HepG2 (cell line): Measurements from ENCODE around the gene MKX. TPM values are rescaled to one million over a fixed set of nuclear protein-coding genes. Genes with fewer than 3 reads are reported as not detected.

Source experiments
- ATAC-seq: fragments of 200-7000 bp; cut with Tn5 transposase; 3 replicates; pipeline ENCODE4 v1.9.1; 2020; ENCODE audit warnings: mild to moderate bottlenecking, moderate library complexity
- BruUV-seq: library from RNA; stranded (reverse); fragments of 400-500 nt; replicated peaks from 2 replicates; lab custom pipeline; 2021; lab: Mats Ljungman, UMichigan
- CTCF ChIA-PET: fragments of 300-600 bp; formaldehyde crosslinking; extraction: SDS; loops from one replicate; lab custom pipeline; 2021; ENCODE audit warnings: low total read pairs, inconsistent platforms, low intra/inter-chr PET ratio; lab: Yijun Ruan, JAX
- POLR2A ChIA-PET: fragments of 350-600 bp; sonication (Branson Sonifier 250); formaldehyde crosslinking; loops from one replicate; lab custom pipeline; 2020; ENCODE audit warnings: antibody characterized with exemption, inconsistent platforms; lab: Yijun Ruan, JAX
- DNase-seq: peaks from one replicate; pipeline ENCODE4 v3.0.0-alpha.2; 2015; ENCODE audit warnings: low spot score
- FAIRE-seq: peaks from 3 replicates; lab custom pipeline; 2011; peaks lifted over from hg19 to GRCh38; lab: Jason Lieb, UNC
- H2AFZ ChIP-seq: one replicate; pipeline ENCODE4 v1.6.1; 2011; ENCODE audit warnings: low read length, inconsistent platforms
- H3K27ac ChIP-seq: fragments of 300-600 bp; 3 replicates; pipeline ENCODE4 v1.8.0; 2011; ENCODE audit warnings: mixed run types, mild to moderate bottlenecking, mixed read lengths, low read length, inconsistent platforms; ENCODE audit not compliant: insufficient read depth; ENCODE audit errors: extremely low read length
- H3K27me3 ChIP-seq, 2 experiments: fragments of 200-600 bp in 1 of 2; 2 replicates in 1 of 2; 3 replicates in 1 of 2; pipeline versions ENCODE4 v1.6.0 to v1.8.0; 2011; ENCODE audit warnings: low read length in 2 of 2, mild to moderate bottlenecking in 2 of 2, moderate library complexity in 2 of 2, inconsistent platforms in 1 of 2; ENCODE audit not compliant: insufficient read depth in 2 of 2, control insufficient read depth in 1 of 2
- H3K36me3 ChIP-seq, 2 experiments: fragments of 200-600 bp in 1 of 2; replicated peaks in 1 of 2; 2 replicates in 1 of 2; 3 replicates in 1 of 2; pipeline versions ENCODE4 v1.5.1 to v1.8.0; 2011; ENCODE audit warnings: low read length in 2 of 2, inconsistent platforms in 1 of 2; ENCODE audit not compliant: insufficient read depth in 2 of 2, control insufficient read depth in 1 of 2
- H3K4me1 ChIP-seq: 2 replicates; pipeline ENCODE4 v1.5.1; 2012; ENCODE audit warnings: low read length, inconsistent platforms; ENCODE audit not compliant: insufficient read depth
- H3K4me2 ChIP-seq: 2 replicates; pipeline ENCODE4 v1.6.0; 2011; ENCODE audit warnings: low read depth, low read length, inconsistent platforms
- H3K4me3 ChIP-seq, 3 experiments: fragments of 200-600 bp in 1 of 3; sonication (generic), shearing (Covaris generic) in 1 of 3; replicated peaks in 1 of 3; 2 replicates each; pipeline ENCODE4 v1.5.1; 2011 to 2016; ENCODE audit warnings: low read length in 3 of 3, inconsistent platforms in 2 of 3, low read depth in 2 of 3, mild to moderate bottlenecking in 2 of 3, control low read depth in 1 of 3, mixed read lengths in 1 of 3; ENCODE audit not compliant: insufficient read depth in 1 of 3
- H3K79me2 ChIP-seq: one replicate; pipeline ENCODE4 v1.6.1; 2011; ENCODE audit warnings: low read length, inconsistent platforms; ENCODE audit not compliant: insufficient read depth
- H3K9ac ChIP-seq: 2 replicates; pipeline ENCODE4 v1.6.0; 2011; ENCODE audit warnings: mild to moderate bottlenecking, low read depth, low read length, inconsistent platforms; ENCODE audit not compliant: insufficient read depth
- H3K9me3 ChIP-seq: 2 replicates; pipeline ENCODE4 v1.5.1; 2012; ENCODE audit warnings: mild to moderate bottlenecking, low read length
- H4K20me1 ChIP-seq: 2 replicates; pipeline ENCODE4 v1.6.0; 2011; ENCODE audit warnings: inconsistent platforms, mild to moderate bottlenecking, low read length, moderate library complexity; ENCODE audit not compliant: insufficient read depth
- CAMTA2 ChIP-seq: sonication (generic); formaldehyde crosslinking; IDR thresholded peaks from 2 replicates; pipeline ENCODE4 v1.4.0; 2020; ENCODE audit warnings: mild to moderate bottlenecking, missing genetic modification reagents, borderline replicate concordance
- ETV5 ChIP-seq: IDR thresholded peaks from 2 replicates; pipeline ENCODE4 v1.6.1; 2018; ENCODE audit warnings: missing biosample characterization, missing genetic modification reagents, inconsistent platforms, borderline replicate concordance
- FOXP4 ChIP-seq: sonication (generic); formaldehyde crosslinking; IDR thresholded peaks from 2 replicates; pipeline ENCODE4 v1.4.0; 2020; ENCODE audit warnings: missing genetic modification reagents
- HDAC1 ChIP-seq: sonication (generic); formaldehyde crosslinking; IDR thresholded peaks from 2 replicates; pipeline ENCODE4 v1.5.1; 2020; ENCODE audit warnings: mild to moderate bottlenecking, missing genetic modification reagents
- TSC22D2 ChIP-seq: sonication (generic); formaldehyde crosslinking; IDR thresholded peaks from 2 replicates; pipeline ENCODE4 v1.5.1; 2020; ENCODE audit warnings: missing genetic modification reagents, mild to moderate bottlenecking, borderline replicate concordance
- ZNF30 ChIP-seq: sonication (generic); formaldehyde crosslinking; IDR thresholded peaks from 2 replicates; pipeline ENCODE4 v1.5.0; 2020; ENCODE audit warnings: mild to moderate bottlenecking, missing genetic modification reagents
- ZNF326 ChIP-seq: sonication (generic); formaldehyde crosslinking; IDR thresholded peaks from 2 replicates; pipeline ENCODE4 v1.4.0; 2020; ENCODE audit warnings: missing genetic modification reagents, borderline replicate concordance
- ZNF644 ChIP-seq: IDR thresholded peaks from 2 replicates; pipeline ENCODE4 v1.6.1; 2016; ENCODE audit warnings: low read depth
- ZNF670 ChIP-seq: sonication (generic); formaldehyde crosslinking; IDR thresholded peaks from 2 replicates; pipeline ENCODE4 v1.8.0; 2022; ENCODE audit warnings: mild to moderate bottlenecking, missing genetic modification reagents, borderline replicate concordance
- WGBS: methylation state at CpG from one replicate; pipeline ENCODE4 v1.1.6; 2017; ENCODE audit warnings: low lambda C conversion rate; 5-methylcytosine and 5-hydroxymethylcytosine counted together
- in situ Hi-C: cut with HindIII; loops from 2 replicates; pipeline ENCODE4 v1.10.0; 2017; ENCODE audit warnings: low pct_unique_long_range_greater_than_20kb; ENCODE audit not compliant: extremely low pct_ligation_motif_present
- intact Hi-C: fragments of 100-400 bp; cut with micrococcal nuclease; formaldehyde crosslinking; loops from one replicate; pipeline ENCODE4 v1.10.0; 2022; ENCODE audit not compliant: unreplicated experiment
- polyA plus RNA-seq, 8 experiments: library from polyadenylated mRNA; depleted of rRNA in 3 of 8; stranded (reverse) in 7 of 8; unstranded in 1 of 8; fragments of >200 nt; fragmentation: Illumina TruSeq in 4 of 8; extraction: Trizol in 4 of 8; gene quantifications; 2 replicates each; pipeline versions ENCODE4 v1.2.1 to v1.2.3, GENCODE V29; 2011 to 2016; ENCODE audit warnings: low read depth in 4 of 8, missing spikeins in 1 of 8, mixed read lengths in 1 of 8; ENCODE audit not compliant: insufficient read depth in 1 of 8
- total RNA-seq, 5 experiments: library from RNA; depleted of rRNA; stranded (reverse); fragments of >200 nt; fragmentation: Illumina TruSeq; extraction: Trizol; gene quantifications; 2 replicates each; pipeline ENCODE4 v1.2.3, GENCODE V29; 2016; ENCODE audit warnings: low read depth in 1 of 5

The MKX gene
- total and polyA plus RNA-seq, 2 of the 13 experiments (the other 11 are each of a cell fraction or from before 2014, with no cell fraction given) = not detected

DNA sequence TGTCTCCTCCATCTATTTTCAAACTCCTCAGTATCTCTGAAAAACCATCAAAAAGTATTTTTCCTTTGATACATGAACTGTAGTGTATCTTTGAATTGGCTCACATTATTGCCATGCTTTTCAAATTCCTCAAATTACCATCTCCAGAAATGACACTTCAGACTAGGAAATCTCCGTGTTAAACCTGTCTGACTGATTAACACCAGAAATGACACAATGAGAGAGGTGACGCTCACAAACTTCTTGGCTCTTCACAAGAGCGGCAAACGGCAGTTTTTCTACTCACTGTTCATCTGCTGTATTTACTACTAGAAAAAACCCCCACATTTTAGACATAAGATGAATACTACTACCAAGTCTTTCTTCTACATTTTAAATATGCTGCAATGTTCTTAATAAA, 56.6 kb downstream of the MKX start (continued):
- TF ChIP-seq FOXP4 (CRISPR knock-in tag) (no peak), ETV5 (CRISPR knock-in tag) (no peak), ZNF30 (CRISPR knock-in tag) (no peak), ZNF644 (CRISPR knock-in tag) (no peak), ZNF670 (CRISPR knock-in tag) (no peak), TSC22D2 (CRISPR knock-in tag) (no peak), HDAC1 (CRISPR knock-in tag) (no peak), ZNF326 (CRISPR knock-in tag) (no peak)

DNA sequence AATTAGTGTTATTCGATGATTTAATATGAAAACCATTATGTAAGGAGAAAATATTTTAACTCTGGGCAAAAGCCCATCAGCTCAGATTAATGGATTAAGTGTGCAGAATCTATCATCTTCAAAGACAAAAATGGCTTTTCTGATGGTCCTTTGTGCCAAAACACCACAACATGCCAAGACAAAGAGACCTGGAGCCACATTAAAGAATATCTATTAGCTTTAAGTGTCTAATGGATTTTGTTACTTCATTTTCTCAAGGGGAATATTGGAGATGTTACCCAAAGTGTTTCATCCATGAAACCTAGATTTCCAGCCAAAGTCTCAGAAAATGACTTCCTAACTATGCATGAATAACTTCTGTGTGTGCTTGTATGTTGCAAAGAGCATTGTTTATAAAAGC, 57.3 kb downstream of the MKX start:
- Histone ChIP-seq H3K9ac (no peak overlapping the region), H3K36me3 (no peaks in the 10 kb centered on the region), H3K4me3 (no peak overlapping the region), H3K4me2 (no peak overlapping the region), H3K27ac (no peak overlapping the region), H2AFZ (no peak overlapping the region), H4K20me1 (no peaks in the 10 kb centered on the region), H3K9me3 (no peaks in the 10 kb centered on the region), H3K79me2 (no peaks in the 10 kb centered on the region), H3K27me3 (peaks cover 0 to 1% of the 10 kb centered on the region in 2 experiments; a peak in 2 of 5 replicates), H3K4me1 (no peaks in the 10 kb centered on the region)
- in situ Hi-C loops (no loop called here), intact Hi-C loops (no loop called here)
- no peak for TF ChIP-seq CAMTA2 (CRISPR knock-in tag)
- POLR2A ChIA-PET = no interaction called here
- 2% methylated on average over 1 of the region's 1 CpG for WGBS
- CTCF ChIA-PET = no interaction called here
- no peak for FAIRE-seq
- ATAC-seq = no peak
- DNase-seq = no peak
- BruUV-seq = no TSS peak
